HG03095 (cell line): Measurements from ENCODE around the gene EMC8.
"Not testable (repeated sequence)": the region's sequence is repeated elsewhere in the genome, so short reads cannot be mapped to it uniquely, and the experiment has no call there.

Experiments used
- ATAC-seq: cut with Tn5 transposase; IDR thresholded peaks from one replicate; pipeline ENCODE4 v1.9.1; 2021; ENCODE audit warnings: moderate library complexity; ENCODE audit not compliant: unreplicated experiment

Gene EMC8

GRCh38 chr16:85816159-85816558 lies 16.8 kb upstream of the EMC8 start:
- ATAC-seq: no peak

- no peak for ATAC-seq
Measured at GRCh38 chr16:85812811-85813700, 13.7 kb upstream of the EMC8 start.

- ATAC-seq: no peak
Measured at GRCh38 chr16:85812031-85812807, 12.9 kb upstream of the EMC8 start.

- ATAC-seq: no peak
Measured at GRCh38 chr16:85810742-85811115, 11.4 kb upstream of the EMC8 start.

- no peak for ATAC-seq
Measured at GRCh38 chr16:85810097-85810741, 10.9 kb upstream of the EMC8 start.

- no peak for ATAC-seq
Measured at GRCh38 chr16:85809645-85810044, 10.3 kb upstream of the EMC8 start.

- no peak for ATAC-seq
Measured at GRCh38 chr16:85808926-85809325, 9.6 kb upstream of the EMC8 start.

- ATAC-seq: not testable (repeated sequence)
Measured at GRCh38 chr16:85808104-85808503, 8.8 kb upstream of the EMC8 start.

- ATAC-seq: not testable (repeated sequence)
Measured at GRCh38 chr16:85807340-85807739, 8.0 kb upstream of the EMC8 start.

GRCh38 chr16:85806539-85806938 lies 7.2 kb upstream of the EMC8 start:
- ATAC-seq: no peak

GRCh38 chr16:85805442-85806045 lies 6.2 kb upstream of the EMC8 start:
- no peak for ATAC-seq

GRCh38 chr16:85803570-85803969 lies 4.2 kb upstream of the EMC8 start:
- no peak for ATAC-seq

GRCh38 chr16:85800321-85800669 lies 951 bp upstream of the EMC8 start:
- no peak for ATAC-seq

GRCh38 chr16:85798901-85799496 lies 345 bp downstream of the EMC8 start:
- no peak for ATAC-seq

- no peak for ATAC-seq
Measured at GRCh38 chr16:85798283-85798776, 1.0 kb downstream of the EMC8 start.

- ATAC-seq: no peak
Measured at GRCh38 chr16:85796599-85796998, 2.7 kb downstream of the EMC8 start.

- no peak for ATAC-seq
Measured at GRCh38 chr16:85796152-85796551, 3.2 kb downstream of the EMC8 start.

GRCh38 chr16:85794696-85795095 lies 4.6 kb downstream of the EMC8 start:
- ATAC-seq: no peak

- no peak for ATAC-seq
Measured at GRCh38 chr16:85793662-85794298, 5.6 kb downstream of the EMC8 start.

GRCh38 chr16:85789773-85790172 lies 9.6 kb downstream of the EMC8 start:
- no peak for ATAC-seq
